ENCODE results near the gene CLP1.

GRCh38 chr11:57638005-57638781 lies 19.4 kb upstream of the CLP1 start:
- TF ChIP-seq SMC3 (conservative IDR thresholded peaks at IDR 0.05; ENCODE audit: poor library complexity) (no peak), EP300 (conservative IDR thresholded peaks at IDR 0.05; ENCODE audit: poor library complexity, severe bottlenecking) (peak; percentile 25)
